GM18861 (cell line): Measurements from ENCODE around the gene CDHR5.

Source experiments
- ATAC-seq: cut with Tn5 transposase; IDR thresholded peaks from one replicate; pipeline ENCODE4 v1.9.1; 2021; ENCODE audit not compliant: unreplicated experiment

Gene CDHR5

DNA sequence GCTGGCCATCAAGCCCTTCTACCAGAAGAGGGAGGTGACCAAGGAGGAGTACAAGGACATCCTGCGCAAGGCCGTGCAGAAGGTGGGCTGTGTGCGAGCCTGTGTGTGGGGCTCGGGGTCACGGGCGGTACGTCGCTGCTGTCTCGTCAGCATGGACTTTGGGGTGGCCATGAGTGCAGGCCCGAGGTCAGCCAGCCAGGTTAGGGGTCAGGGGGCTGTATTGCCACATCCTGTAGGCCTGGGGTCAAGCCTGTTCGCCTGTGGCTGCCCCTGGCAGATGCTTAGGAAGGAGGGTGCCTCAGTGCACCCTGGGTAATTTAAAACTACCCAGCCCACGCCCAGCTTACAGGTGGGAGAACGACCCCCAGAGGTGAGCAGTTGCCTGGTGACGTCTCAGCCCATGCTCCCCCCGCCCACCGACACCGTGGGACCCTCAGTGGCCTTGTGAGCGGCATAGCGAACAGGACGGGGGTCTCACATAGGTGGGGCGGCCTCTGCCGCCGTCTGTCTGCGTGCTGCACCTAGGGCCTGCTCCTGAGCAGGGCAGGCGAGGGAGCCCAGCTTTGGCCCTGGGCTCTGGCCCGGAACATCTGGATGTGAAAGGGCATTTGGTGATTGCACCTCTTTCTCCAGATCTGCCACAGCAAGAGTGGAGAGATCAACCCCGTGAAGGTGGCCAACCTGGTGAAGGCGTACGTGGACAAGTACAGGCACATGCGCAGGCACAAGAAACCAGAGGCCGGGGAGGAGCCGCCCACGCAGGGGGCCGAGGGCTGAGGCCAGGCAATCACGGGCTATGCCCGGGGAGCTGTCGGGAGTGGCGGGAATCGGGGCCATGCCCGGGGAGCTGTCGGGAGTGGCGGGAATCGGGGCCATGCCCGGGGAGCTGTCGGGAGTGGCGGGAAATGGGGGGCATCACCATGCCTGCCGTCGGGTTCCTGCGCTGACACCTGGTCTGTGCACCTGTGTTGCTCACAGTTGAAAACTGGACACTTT, 13.5 kb downstream of the CDHR5 start:
- no peak for ATAC-seq

DNA sequence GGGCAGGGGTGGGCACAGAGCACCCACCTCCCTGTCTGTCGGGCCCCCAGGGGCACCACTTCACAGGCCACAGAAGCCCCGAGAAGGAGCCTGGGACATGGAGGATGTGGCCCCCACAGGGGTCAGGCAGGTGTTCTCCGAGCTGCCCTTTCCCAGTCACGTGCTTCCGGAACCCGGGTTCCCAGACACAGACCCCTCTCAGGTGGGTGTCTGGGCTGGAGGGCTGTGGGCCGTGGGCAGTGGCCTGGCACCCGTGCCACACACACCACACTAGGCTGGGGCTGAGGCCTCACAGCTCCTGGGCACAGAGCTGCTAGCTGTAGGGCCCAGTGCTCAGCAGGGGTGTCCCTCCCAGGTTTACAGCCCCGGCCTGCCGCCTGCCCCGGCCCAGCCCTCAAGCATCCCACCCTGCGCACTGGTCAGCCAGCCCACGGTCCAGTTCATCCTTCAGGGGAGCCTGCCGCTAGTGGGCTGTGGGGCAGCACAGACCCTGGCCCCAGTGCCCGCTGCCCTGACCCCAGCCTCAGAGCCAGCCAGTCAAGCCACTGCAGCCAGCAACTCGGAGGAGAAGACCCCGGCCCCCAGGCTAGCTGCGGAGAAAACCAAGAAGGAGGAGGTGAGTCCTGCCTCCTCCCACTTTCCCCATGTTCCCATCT, 14.5 kb downstream of the CDHR5 start:
- ATAC-seq = no peak

DNA sequence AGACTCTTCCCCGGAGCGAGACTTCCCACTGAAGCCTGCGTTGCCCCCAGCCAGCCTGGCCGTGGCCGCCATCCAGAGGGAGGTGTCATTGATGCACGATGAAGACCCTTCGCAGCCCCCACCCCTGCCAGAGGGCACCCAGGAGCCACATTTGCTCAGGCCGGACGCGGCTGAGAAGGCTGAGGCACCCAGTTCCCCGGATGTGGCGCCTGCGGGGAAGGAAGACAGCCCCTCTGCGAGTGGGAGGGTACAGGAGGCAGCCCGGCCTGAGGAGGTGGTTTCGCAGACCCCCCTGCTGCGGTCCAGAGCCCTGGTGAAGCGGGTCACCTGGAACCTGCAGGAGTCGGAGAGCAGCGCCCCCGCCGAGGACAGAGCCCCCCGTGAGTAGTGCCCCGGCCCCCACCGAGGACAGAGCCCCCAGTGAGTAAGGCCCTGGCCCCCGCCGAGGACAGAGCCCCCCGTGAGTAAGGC, 15.4 kb downstream of the CDHR5 start:
- ATAC-seq = no peak

DNA sequence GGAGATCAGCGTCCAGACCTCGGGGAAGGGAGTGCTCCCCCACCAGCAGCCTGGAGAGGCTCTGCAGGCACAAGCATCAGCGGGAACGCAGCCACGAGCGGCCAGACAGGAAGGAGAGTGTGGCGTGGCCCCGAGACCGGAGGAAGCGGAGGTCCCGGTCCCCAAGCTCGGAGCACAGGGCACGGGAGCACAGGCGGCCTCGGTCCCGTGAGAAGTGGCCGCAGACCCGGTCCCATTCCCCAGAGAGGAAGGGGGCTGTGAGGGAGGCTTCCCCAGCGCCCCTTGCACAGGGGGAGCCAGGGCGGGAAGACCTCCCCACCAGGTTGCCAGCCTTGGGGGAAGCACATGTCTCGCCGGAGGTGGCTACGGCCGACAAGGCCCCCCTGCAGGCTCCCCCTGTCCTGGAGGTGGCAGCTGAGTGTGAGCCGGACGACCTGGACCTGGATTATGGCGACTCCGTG, 15.9 kb downstream of the CDHR5 start:
- no peak for ATAC-seq

DNA sequence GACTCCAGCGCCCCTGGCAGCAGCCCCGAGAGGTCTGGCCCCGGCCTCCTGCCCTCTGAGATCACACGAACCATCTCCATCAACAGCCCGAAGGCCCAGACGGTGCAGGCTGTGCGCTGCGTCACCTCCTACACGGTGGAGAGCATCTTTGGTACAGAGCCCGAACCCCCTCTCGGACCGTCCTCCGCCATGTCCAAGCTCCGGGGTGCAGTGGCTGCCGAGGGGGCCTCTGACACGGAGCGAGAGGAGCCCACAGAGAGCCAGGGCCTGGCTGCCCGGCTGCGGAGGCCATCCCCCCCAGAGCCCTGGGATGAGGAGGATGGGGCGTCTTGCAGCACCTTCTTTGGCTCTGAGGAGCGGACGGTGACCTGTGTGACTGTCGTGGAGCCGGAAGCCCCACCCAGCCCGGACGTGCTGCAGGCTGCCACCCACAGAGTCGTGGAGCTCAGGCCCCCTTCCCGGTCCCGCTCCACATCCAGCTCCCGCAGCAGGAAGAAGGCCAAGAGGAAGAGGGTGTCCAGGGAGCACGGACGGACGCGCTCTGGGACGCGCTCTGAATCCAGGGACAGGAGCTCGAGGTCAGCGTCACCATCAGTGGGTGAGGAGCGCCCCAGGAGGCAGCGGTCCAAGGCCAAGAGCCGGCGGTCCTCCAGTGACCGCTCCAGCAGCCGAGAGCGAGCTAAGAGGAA, 16.6 kb downstream of the CDHR5 start:
- no peak for ATAC-seq

DNA sequence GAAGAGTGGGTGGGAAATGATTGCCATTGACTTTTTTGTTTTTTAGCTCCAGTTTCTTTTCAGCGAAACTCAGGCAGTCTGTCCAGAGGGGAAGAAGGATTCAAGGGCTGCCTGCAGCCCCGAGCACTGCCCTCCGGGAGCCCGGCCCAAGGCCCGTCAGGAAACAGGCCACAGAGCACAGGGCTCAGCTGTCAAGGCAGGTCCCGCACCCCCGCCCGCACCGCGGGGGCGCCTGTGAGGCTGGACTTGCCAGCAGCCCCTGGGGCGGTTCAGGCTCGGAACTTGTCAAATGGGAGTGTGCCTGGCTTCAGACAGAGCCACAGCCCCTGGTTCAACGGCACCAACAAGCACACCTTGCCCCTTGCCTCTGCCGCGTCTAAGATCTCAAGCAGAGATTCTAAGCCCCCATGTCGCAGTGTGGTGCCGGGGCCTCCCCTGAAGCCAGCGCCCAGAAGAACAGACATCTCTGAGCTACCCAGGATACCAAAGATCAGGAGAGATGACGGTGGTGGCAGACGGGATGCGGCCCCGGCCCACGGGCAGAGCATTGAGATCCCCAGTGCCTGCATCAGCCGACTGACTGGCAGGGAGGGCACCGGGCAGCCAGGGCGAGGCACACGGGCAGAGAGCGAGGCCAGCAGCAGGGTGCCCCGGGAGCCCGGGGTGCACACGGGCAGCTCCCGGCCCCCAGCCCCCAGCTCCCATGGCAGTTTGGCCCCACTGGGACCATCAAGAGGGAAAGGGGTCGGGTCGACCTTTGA, 17.6 kb downstream of the CDHR5 start:
- ATAC-seq = no peak

DNA sequence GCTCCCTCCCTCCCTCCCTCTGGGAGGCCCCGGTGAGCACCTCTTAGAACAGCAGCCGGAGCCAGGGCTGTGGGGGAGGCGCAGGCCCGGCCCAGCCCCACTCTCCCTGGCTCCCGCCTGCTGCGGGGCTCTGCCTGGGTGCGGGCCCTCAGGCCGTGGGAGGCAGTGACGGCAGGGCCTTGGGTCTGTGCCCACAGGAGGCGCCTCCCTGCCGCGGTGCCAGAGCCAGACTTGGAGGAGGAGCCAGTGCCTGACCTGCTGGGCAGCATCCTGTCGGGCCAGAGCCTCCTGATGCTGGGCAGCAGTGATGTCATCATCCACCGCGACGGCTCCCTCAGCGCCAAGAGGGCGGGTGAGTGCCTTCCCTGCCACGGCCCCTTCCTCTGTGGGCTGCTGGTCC, 18.5 kb downstream of the CDHR5 start:
- no peak for ATAC-seq

DNA sequence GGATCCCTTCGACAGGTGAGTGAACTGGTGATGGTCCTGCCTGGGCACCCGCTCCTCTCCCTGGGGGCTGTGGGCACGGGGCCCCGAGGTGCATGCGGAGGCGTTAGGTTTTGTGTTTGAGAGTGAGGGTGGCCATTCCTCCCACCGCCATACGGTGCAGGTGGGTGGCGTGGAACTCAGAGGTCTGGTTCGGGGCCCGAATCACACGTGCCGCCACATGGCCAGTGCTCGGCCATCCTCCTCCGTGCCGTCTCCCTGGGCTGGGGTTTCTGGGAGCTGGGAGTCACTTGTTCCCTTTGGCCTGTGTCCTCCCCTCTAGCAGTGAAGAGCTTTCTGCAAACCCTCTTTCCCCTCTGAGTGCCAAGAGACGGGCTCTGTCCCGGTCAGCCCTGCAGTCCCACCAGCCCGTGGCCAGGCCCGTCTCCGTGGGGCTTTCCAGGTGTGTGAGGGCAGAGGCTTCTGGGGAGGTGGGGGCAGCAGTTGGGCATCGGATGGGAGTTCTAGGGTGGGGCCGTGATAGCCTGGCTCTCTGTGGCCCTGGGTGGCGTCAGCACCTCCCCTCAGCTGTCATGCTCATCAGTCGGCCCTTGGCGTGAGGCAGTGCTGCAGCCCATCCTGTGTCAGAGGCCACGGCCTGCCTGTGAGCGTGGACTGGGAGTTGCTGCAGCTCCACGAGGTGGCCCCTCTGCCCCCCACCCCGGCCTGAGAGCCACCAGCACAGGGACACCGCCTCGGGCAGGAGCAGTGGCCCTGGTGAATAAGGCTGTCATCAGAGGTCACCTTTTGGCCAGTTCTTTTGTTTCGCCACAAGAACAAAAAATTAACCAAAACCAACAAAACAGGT, 19.2 kb downstream of the CDHR5 start:
- ATAC-seq = no peak

DNA sequence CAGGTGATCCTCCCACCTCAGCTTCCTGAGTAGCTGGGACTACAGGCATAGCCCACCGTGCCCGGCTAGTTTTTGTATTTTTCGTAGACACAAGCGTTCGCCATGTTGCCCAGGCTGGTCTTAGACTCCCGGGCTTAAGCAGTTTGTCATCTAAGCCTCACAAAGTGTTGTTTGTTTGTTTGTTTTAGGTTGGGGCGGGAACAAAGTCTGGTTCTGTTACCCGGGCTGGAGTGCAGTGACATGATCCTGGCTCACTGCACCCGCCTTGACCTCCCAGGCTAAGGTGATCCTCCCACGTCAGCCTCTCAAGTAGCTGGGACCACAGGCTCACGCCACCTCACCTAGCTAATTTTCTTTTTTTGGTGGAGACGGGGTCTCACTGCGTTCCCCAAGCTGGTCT, 21.6 kb downstream of the CDHR5 start:
- ATAC-seq = no peak

DNA sequence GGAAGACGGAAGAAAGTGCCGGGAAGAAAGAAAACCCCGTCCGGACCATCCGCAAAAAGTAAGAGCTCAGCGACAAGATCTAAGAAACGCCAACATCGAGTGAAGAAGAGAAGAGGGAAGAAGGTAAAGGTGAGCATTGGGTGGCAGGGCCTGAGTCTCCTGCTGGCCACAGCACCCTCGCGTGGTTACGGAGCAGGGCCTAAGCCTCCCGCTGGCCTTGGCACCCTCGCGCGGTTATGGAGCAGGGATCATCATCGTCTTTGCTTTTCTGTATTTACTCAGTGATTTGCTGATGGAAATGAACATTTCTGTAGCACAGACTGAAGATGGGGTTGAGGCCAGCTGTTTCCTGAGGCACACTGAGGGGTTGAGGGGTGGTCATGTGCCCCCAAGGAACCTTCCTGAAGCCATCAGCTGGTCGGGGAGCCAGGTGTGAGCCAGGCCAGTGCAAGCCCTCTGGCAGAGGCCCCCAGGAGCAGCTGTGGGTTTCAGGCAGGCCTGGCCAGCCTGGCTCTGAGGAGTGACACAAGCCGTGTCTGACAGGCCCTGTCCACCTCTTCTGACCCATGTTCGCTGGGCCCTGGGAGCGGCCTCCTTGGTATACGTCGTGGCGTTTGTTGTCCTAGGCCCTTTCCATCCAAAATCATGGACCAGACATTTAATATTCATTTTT, 23.0 kb downstream of the CDHR5 start:
- no peak for ATAC-seq

DNA sequence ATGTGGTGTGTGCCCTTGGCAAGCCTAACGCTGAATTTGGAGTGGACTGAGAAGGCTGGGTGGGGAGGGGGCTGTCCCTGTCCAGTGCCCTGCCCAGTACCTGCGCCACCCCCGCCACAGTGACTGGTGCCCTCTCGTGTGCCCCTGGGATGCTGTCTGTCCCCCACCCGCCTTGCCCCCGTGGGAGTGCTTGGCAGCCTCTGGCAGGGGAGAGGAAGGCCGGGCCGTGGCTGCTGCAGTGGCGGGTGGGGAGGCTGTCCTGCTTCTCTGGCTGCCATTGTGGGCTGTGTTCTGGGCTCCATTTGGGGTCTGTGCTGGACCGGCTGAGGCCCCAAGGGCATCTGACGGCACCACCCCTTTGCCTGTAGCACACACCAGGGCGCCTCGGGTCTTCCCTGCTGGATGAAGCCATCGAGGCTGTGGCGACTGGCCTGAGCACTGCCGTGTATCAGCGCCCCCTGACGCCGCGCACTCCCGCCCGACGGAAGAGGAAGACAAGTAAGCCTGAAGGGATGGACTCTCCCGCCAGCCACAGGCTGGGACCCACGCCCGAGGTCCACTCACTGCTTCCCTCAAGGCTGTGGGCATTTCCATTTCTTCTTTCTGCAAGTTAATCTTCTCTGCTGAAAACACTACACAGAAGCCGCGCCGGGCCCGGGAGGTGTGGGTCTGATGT, 26.6 kb downstream of the CDHR5 start:
- no peak for ATAC-seq

DNA sequence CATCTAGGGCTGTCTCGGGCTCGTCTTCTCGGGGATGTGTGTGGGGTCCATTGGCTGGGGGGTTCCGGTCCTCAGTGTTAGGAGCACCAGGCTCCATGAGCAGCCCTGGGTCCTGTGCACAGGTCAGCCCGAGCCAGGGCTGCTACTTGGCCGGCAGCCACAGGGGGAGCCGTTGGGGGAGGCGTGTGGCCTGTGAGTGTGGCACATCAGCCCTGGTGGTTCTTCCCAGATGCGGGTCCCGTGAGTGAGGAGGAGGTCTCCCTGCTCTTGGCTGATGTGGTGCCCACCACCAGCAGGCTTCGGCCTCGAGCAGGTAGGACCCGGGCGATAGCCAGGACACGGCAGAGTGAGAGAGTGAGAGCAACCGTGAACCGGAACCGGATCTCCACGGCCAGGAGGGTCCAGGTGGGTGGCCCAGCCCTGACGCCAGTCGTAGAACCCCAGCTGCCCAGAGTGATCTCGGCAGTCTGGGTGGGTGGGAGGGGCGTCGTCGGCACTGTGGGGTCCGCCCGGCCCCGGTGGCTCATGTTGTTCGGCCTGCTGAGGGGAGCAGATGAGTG, 27.5 kb downstream of the CDHR5 start:
- no peak for ATAC-seq

DNA sequence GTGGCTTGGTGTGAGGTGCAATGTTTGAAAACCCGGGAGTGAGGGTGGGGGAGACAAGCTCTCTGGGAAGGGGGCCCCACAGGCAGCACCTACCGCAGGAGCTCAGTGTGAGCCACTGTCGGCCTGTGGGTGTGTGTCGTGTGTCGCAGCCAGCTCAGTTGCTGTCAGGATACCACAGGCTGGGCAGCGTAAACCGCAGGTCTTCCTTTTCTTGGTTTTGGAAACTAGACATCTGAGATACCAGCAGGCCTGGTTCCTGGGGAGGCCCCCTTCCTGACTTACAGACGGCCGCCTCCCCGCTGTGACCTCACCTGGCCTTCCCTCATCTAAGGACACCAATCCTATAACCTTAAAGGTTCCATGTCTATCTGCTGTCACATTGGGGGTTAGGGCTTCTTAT, 28.4 kb downstream of the CDHR5 start:
- no peak for ATAC-seq

DNA sequence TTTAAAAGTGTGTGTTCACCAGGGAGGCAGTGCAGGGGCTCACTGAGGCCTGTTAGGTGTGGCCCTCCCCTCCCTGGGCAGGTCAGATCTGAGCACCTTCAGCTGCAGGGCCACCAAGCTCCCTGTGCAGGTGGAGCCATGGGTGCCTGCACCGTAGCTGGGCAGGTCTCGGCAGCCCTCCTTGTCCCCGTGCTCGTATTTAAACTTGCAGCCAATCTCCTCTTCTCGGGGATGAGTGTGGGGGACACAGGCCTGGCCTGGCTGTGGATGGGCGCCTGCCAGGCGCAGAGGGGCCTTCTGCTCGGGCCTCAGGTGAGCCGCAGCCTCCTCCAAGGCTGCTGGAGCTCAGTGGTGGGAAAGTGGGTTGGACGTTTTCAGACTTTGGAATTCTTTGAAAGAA, 29.4 kb downstream of the CDHR5 start:
- no peak for ATAC-seq

DNA sequence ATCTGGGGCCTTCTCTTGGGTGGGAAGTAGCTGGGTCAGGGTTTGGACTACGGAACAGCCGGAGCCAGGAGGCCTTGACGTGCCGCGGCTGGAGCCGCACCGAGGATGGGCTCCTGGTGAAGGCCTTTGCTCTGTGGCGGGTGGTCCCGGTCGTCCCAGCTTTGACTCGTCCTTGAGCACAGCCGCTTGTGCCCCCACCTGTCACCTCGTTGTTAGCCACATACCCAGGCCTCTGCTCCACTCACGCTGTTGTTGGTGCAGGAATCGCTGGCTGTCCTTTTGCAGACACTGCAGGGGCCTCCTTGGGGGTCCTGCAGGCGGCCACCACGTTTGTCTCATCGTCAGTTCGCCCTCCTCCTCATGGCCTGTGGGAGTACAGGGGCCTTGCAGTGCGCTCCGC, 31.4 kb downstream of the CDHR5 start:
- ATAC-seq = no peak

DNA sequence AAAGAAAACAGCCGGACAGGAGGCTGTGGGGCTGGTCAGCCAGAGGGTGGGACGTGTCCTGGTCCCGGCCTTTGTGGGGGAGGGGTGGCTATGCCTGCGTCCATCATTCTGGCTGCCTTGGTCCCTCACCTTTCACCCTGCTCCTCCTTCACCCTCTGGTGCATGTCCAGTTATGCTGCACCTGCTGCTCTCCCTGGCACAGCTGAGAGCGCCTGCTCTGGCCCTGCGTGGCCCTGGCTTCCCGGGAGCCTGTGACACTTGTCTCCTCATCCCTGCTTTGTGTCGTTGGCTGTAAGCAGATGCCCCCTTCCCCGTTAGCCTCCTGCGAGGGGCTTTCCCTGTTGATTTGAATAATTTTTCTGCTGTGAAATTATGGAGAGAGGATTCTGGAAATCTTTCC, 31.8 kb downstream of the CDHR5 start:
- no peak for ATAC-seq

DNA sequence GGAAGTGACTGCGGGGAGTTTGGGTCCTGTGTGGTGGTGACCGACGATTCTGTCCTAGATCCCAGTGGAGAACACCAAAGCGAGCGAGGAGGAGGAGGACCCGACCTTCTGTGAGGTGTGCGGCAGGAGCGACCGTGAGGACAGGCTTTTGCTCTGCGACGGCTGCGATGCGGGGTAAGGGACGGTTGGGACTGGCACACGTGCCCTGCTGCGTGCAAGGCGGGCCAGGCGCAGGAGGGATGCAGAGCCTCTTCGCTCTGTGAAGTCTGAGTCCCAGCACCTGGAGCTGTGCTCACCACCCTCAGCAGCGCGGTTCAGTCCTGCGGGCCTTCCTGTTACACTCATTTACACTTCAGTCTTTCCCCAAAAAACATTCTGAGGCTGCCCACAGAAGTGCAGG, 32.3 kb downstream of the CDHR5 start:
- no peak for ATAC-seq

DNA sequence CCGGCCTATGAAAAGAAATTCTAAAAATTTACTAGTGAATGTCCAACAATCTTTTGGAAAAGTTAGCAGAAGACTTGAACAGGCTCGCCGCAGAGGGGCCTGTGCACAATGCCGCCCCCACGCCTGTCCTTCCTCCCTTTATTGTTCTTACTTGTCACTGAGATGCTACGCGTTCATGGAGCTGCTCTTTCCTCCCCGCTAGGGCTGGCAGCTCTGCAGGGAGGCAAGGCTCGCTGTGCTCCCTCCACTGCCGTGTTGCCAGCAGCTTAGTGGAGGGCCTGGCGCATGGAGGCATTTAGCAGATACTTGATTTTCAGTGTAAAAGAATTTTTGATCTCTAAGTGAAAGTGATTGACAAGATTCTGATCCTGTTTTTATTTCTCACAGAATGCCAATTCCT, 33.8 kb downstream of the CDHR5 start:
- ATAC-seq = no peak

DNA sequence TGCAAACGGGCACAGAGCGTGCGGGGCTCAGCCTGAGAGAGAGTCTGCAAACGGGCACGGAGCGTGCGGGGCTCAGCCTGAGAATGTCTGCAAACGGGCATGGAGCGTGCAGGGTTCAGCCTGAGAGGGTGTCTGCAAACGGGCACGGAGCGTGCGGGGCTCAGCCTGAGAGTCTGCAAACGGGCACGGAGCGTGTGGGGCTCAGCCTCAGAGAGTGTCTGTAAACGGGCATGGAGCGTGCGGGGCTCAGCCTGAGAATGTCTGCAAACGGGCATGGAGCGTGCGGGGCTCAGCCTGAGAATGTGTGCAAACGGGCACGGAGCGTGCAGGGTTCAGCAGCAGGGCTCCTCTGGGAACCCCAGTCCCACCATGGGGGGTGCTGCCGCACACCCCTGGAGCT, 35.0 kb downstream of the CDHR5 start:
- ATAC-seq = no peak
